ENCODE results near the gene TERB2.
"Not testable (repeated sequence)": the region's sequence is repeated elsewhere in the genome, so short reads cannot be mapped to it uniquely, and the experiment has no call there.

TERB2 gene, protein sequence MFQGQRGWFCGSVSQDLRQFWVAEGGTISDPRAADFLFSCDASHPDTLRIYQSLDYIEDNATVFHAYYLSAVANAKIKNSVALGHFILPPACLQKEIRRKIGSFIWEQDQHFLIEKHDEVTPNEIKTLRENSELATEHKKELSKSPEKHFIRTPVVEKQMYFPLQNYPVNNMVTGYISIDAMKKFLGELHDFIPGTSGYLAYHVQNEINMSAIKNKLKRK

DNA sequence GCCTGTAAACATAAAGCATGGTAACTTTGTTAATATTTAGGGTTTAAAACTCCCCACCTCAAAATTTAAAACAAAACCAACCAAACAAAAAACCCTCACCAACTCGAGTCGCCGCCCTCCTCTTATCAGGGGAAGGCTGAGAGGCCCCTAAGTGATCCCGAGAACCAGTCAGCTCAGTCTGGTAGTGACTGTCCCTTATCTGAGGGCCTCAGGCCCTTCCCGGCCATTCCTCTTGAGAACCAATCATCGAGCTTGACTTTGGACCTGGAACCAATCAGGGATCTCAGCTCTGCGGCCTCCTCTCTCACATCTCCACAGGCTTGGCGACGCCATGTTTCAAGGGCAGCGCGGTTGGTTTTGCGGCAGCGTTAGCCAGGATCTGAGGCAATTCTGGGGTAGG lies at the start of gene TERB2:
Gene TERB2, plus strand, starts transcription at position 300 of the 400 bp plus-strand sequence. Its CDS starts 32 bp downstream, at position 332.
- TF ChIP-seq, protein P1, sequence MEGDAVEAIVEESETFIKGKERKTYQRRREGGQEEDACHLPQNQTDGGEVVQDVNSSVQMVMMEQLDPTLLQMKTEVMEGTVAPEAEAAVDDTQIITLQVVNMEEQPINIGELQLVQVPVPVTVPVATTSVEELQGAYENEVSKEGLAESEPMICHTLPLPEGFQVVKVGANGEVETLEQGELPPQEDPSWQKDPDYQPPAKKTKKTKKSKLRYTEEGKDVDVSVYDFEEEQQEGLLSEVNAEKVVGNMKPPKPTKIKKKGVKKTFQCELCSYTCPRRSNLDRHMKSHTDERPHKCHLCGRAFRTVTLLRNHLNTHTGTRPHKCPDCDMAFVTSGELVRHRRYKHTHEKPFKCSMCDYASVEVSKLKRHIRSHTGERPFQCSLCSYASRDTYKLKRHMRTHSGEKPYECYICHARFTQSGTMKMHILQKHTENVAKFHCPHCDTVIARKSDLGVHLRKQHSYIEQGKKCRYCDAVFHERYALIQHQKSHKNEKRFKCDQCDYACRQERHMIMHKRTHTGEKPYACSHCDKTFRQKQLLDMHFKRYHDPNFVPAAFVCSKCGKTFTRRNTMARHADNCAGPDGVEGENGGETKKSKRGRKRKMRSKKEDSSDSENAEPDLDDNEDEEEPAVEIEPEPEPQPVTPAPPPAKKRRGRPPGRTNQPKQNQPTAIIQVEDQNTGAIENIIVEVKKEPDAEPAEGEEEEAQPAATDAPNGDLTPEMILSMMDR (IDR thresholded peaks at IDR 0.05; ENCODE audit: low read depth, low read length) = no peak
- DNase-seq (ENCODE audit: extremely low read depth, low read depth) = no peak

DNA sequence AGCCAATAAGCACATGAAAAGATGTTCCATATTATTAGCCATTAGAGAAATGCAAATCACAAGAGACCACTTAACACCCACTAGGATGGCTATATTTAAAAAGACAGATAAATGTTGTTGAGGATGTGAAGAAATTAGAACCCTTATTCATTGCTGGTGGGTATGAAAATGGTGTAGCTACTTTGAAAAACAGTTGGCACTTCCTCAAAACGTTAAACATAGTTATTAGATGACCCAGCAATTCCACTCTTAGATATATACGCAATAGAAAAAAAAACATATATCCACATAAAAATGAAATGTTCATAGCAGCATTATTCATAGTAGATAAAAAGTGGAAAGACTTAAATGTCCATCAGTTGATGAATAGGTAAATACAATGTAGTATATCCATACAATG lies 47.1 kb upstream of the TERB2 start:
- TF ChIP-seq, protein P1 (IDR thresholded peaks at IDR 0.05; ENCODE audit: low read depth, low read length) = no peak
- no peak for DNase-seq (ENCODE audit: extremely low read depth, low read depth)

DNA sequence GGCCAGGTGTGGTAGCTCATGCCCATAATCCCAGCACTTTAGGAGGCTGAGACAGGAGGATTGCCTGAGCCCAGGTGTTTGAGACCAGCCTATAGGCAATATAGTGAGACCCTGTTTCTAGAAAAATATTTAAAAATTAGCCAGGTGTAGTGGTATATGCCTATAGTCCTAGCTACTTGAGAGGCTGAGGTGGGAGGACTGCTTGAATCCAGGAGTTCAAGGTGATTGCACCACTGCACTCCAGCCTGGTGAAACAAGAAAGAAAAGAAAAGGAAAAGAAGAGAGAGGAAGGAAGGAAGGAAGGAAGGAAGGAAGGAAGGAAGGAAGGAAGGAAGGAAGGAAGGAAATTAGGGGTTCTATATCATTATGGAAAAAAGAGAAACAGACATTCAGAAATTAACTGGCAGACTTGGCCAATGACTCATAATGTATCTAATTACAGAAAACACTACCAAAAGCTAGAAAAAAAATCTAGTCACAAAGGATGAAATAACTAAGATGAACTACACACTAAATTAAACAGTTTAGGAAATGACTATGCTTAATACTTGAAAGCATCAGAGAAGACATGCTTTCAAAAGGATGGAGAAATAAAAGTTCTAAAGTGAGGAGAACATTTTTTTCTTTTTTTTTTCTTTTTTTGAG lies 45.4 kb upstream of the TERB2 start:
- TF ChIP-seq, protein P1 (IDR thresholded peaks at IDR 0.05; ENCODE audit: low read depth, low read length) = no peak
- no peak for DNase-seq (ENCODE audit: extremely low read depth, low read depth)

DNA sequence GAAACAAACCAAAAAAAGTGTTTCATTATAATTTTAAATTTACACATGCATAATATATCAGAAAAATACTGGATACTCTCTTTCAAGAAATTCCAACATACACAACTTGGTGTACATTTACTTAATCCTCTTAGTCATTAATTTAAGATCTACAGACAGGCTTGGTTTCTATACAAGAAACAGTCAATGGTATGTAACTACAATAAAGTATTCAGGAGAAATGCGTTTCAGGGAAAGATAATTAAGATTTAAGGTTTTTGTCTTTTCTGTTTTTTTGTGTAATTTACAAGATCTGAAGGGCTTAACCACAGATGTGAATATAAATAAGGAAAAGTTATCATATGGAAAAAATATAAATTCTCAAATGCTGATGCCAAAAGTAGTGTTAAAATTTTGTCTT lies 44.3 kb upstream of the TERB2 start:
- DNase-seq (ENCODE audit: extremely low read depth, low read depth) = not testable (repeated sequence)

DNA sequence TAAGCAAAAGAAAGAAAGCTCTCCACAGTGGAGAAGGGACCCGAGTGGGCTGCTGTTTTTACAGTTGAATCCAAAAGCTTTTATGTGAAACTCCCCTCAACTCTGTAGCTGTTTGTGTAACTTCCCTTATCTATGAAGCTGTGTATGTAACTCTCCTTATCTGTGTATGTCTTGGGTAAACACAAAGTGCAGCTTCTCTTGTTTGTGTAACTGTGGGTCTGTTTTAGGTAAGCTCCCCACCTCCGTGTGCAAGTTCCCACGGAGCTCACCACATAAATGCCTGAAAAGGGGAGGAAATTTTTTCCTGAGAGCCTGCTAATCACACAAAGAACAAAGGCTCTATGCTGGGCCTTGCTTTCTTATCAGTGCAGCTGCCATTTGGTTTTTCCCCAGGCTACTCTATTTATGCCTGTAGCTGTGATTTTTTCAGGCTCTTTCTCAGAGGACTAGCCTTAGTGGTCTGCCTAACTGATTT lies 43.5 kb upstream of the TERB2 start:
- DNase-seq (ENCODE audit: extremely low read depth, low read depth) = not testable (repeated sequence)

DNA sequence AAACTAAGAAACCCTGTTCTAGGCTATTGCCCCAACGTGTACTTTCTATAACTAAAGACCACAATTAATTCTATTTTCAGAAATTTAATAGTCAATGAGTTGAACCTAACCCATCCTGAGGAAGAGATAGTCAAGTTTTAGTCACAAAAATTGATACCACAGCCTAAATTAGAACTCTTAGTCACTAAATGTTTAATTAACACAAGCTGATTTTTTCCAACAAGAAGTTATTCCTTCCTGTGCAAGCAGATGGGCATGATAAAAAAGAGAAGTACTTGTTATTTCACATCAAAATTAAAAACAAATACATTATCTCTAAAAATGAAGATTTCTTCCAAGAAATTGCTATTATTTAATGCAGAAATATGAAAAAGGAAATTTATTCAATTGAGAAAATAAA lies 38.4 kb upstream of the TERB2 start:
- TF ChIP-seq, protein P1 (IDR thresholded peaks at IDR 0.05; ENCODE audit: low read depth, low read length) = no peak
- no peak for DNase-seq (ENCODE audit: extremely low read depth, low read depth)

DNA sequence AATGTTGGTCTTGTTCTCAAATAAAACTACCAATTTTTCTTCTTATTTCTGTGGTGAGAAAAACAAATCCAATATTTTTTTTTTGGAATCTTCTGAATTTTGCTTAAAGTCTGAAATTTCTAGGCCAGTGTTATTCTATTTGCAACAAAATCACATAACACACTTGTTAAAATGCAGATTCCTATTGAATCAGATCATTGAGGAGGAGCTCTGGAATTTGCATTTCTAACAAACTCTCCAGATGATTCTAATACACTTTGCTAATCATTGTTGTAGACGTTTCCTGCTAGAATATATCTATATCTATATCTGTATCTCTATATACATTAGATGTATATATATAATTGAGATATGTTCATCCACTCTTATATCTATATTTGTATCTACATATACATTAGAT lies 27.8 kb upstream of the TERB2 start:
- not testable (repeated sequence) for DNase-seq (ENCODE audit: extremely low read depth, low read depth)

DNA sequence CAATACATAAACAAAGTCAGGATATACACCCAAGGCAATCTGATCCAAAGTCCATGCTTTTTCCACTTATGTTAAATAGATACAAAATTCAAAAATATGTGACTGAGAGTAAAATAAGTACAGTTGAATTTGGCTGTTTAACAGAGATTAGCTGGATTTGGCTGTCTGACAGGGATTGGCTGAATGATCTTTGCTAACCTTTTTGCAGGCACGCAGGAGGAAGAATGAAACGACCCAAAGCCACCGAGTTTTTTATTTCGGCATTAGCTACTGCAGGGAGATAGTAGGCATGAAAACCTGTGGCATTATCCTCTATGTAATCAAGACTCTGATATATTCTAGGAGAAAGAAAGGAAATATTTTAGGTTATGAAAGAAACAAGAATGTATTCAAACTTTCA lies 26.2 kb upstream of the TERB2 start:
- not testable (repeated sequence) for DNase-seq (ENCODE audit: extremely low read depth, low read depth)

DNA sequence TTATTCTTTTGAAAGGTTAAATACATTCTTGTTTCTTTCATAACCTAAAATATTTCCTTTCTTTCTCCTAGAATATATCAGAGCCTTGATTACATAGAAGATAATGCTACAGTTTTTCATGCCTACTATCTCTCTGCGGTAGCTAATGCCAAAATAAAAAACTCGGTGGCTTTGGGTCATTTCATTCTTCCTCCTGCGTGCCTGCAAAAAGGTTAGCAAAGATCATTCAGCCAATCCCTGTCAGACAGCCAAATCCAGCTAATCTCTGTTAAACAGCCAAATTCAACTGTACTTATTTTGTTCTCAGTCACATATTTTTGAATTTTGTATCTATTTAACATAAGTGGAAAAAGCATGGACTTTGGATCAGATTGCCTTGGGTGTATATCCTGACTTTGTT lies 1.8 kb downstream of the TERB2 start:
- DNase-seq (ENCODE audit: extremely low read depth, low read depth) = not testable (repeated sequence)

DNA sequence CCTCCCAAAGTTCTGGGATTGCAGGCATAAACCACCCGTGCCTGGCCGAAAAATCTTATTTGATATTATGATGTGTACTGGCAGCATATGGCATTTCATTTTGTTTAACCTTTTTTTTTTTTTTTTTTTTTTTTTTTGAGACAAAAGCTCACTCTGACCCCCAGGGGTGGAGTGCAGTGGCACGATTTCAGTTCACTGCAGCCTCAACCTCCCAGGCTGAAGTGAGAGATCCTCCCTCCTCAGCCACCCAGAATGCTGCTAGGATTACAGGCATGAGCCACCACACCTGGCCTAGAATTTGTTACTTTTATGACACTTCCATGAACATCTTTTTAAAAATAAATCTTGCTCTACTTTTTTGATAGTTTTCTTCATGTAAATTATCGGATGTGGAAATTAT lies 12.0 kb downstream of the TERB2 start:
- no peak for DNase-seq (ENCODE audit: extremely low read depth, low read depth)
- TF ChIP-seq, protein P1 (IDR thresholded peaks at IDR 0.05; ENCODE audit: low read depth, low read length) = no peak
